ENCODE data around the gene SUFU. TPM values are rescaled to one million over a fixed set of nuclear protein-coding genes. Genes with fewer than 3 reads are reported as not detected.

SUFU gene
- total and polyA plus RNA-seq, 2 of the 8 experiments (the other 6 are each of a cell fraction or from before 2014, with no cell fraction given): 7.0 to 10.8 TPM

DNA sequence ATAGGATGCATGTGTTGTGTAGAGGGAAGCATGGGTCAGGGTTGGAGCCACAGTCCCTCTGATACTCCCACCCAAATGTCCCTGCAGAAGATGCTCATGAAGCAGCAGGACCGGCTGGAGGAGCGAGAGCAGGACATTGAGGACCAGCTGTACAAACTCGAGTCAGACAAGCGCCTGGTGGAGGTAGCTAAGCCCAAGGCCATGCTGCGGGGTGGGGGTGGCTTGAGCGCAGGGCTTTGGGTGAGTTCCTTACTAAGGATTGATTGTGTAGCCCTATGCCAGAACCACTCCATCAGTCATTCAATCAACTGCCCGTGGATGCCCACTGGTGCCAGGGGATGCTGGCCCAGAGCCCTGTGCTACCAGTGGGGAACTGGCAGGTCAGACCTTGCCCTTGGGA is 150.8 kb downstream of the SUFU start:
- Histone ChIP-seq H2BK12ac (ENCODE audit: low read depth, low read length) (no peak overlapping the region), H3K23ac (ENCODE audit: insufficient read length) (no peak overlapping the region), H2BK20ac (ENCODE audit: low read length) (no peak overlapping the region), H3K4me2 (ENCODE audit: insufficient read depth in 1 of 2, low read depth in 2 of 2, low read length in 2 of 2) (no peak overlapping the region), H3K79me1 (ENCODE audit: low read depth, low read length) (peaks cover 10% of the 10 kb centered on the region), H3K9me3 (ENCODE audit: insufficient read depth in 2 of 2, low read depth in 1 of 2, low read length in 1 of 2) (no peaks in the 10 kb centered on the region), H3K56ac (replicated peaks; ENCODE audit: insufficient read length, low read depth, low read length) (no peak overlapping the region), H3K27ac (ENCODE audit: low read depth, low read length) (no peak overlapping the region), H3K36me3 (ENCODE audit: control insufficient read depth in 2 of 4, insufficient read depth in 4 of 4, low read length in 3 of 4) (peaks cover 7 to 22% (median 11%) of the 10 kb centered on the region in 4 experiments; a peak in 5 of 8 replicates), H2BK15ac (ENCODE audit: low read length) (no peak overlapping the region), H3K14ac (ENCODE audit: insufficient read length) (no peak overlapping the region), H3K18ac (ENCODE audit: extremely low read depth, low read length) (no peak overlapping the region), H3K4me3 (ENCODE audit: extremely low read depth in 1 of 4, insufficient read depth in 2 of 4, low read depth in 3 of 4, low read length in 4 of 4) (no peak overlapping the region), H2AFZ (ENCODE audit: low read length) (no peak overlapping the region), H3K79me2 (ENCODE audit: control insufficient read depth in 1 of 2, insufficient read depth in 2 of 2, low read length in 2 of 2) (peaks cover 0 to 40% of the 10 kb centered on the region in 2 experiments; a peak in 2 of 4 replicates), H4K20me1 (replicated peaks in 1 of 2; ENCODE audit: control insufficient read depth in 1 of 2, insufficient read depth in 2 of 2, low read length in 2 of 2) (peaks cover 3 to 9% of the 10 kb centered on the region in 2 experiments), H3K9ac (replicated peaks in 1 of 4; ENCODE audit: extremely low read depth in 1 of 4, low read depth in 3 of 4, low read length in 3 of 4) (no peak overlapping the region), H3K4me1 (replicated peaks in 1 of 4; ENCODE audit: control insufficient read depth in 3 of 4, insufficient read depth in 4 of 4, low read length in 3 of 4) (peaks cover 0 to 27% (median 19%) of the 10 kb centered on the region in 4 experiments; a peak in 6 of 7 replicates), H3K23me2 (ENCODE audit: low read depth, low read length) (no peaks in the 10 kb centered on the region), H3K27me3 (replicated peaks in 1 of 4; ENCODE audit: control insufficient read depth in 3 of 4, extremely low read depth in 1 of 4, insufficient read depth in 3 of 4, low read length in 3 of 4) (no peaks in the 10 kb centered on the region), H4K5ac (ENCODE audit: insufficient read length, low read depth, low read length) (no peak overlapping the region), H4K91ac (replicated peaks; ENCODE audit: insufficient read length, low read length) (no peak overlapping the region), H2AK5ac (ENCODE audit: low read depth, low read length) (no peak overlapping the region), H2BK5ac (ENCODE audit: low read depth, low read length) (no peak overlapping the region), H4K8ac (ENCODE audit: extremely low read depth, insufficient read depth, low read length) (no peak overlapping the region), H3K4ac (replicated peaks; ENCODE audit: insufficient read length, low read depth, low read length) (no peak overlapping the region), H2BK120ac (replicated peaks; ENCODE audit: low read depth, low read length) (no peak overlapping the region)
- POLR2A ChIA-PET (ENCODE audit: partially characterized antibody): interaction anchor here (1.2 to 1.3 kb wide), 2 partner anchors 10 to 53 kb away, joined by 4 to 5 read pairs; partner anchors contain the start of gene TRIM8
- TF ChIP-seq TCF12 (IDR thresholded peaks at IDR 0.05; ENCODE audit: low read depth, low read length): no peak
- TF ChIP-seq HDAC2 (IDR thresholded peaks at IDR 0.05; ENCODE audit: borderline replicate concordance in 1 of 2, low read depth in 2 of 2, low read length in 2 of 2): no peak
- no peak for TF ChIP-seq NANOG (IDR thresholded peaks at IDR 0.05; ENCODE audit: insufficient read depth, low read depth, low read length, poor library complexity, severe bottlenecking)
- TF ChIP-seq MAFK (IDR thresholded peaks at IDR 0.05; ENCODE audit: low read depth, low read length): no peak
- no peak for TF ChIP-seq RBBP5 (IDR thresholded peaks at IDR 0.05; ENCODE audit: borderline replicate concordance, low read depth, low read length)
- TF ChIP-seq BRCA1 (IDR thresholded peaks at IDR 0.05; ENCODE audit: low read depth, low read length): no peak
- no peak for TF ChIP-seq POLR2A (IDR thresholded peaks at IDR 0.05; ENCODE audit: control extremely low read depth in 1 of 2, low read depth in 2 of 2, low read length in 2 of 2)
- TF ChIP-seq POLR2AphosphoS5 (IDR thresholded peaks at IDR 0.05; ENCODE audit: low read depth, low read length): no peak
- no peak for FAIRE-seq
- CTCF ChIA-PET (ENCODE audit: partially characterized antibody): interaction anchor here (0.5 to 13.0 kb wide), 7 partner anchors 10 to 535 kb away, joined by 3 to 145 read pairs (median 5); no protein-coding TSS in a partner anchor
- WGBS, 2 experiments (ENCODE audit: extremely low coverage in 1 of 2, insufficient coverage in 1 of 2, insufficient read length in 1 of 2, insufficient replicate concordance in 2 of 2, low coverage in 1 of 2, low lambda C conversion rate in 2 of 2, missing lambda C conversion rate in 1 of 2): 90% methylated on average over 7 of the region's 7 CpGs; no CpG with 5 or more reads in 1 of the 2 experiments
- no peak for DNase-seq (ENCODE audit: low read depth in 1 of 2, low spot score in 2 of 2)

Measured in H1 (cell line).